ENCODE data around the gene F2R.

Gene F2R

DNA sequence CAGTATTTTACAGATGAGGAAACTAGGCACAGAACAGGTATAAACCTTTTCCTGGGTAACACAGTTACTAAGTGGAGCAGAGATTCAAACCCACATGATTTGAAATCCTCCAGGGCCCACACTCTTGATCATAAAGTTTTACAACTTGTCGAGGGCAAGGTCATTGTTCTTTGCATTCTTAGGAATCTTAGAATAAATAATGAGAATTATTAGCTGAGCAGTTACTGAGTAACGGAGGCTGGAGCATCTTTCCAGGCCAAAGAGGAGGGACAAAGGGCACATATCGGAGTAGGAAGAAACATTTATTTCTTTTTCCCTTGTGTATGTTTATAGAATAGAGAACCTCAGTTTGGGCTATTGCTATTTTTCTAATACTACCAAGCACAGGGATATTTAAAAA lies 27.1 kb upstream of the F2R start:
- H3K36me3 ChIP-seq (replicated peaks): no peaks in the 10 kb centered on the region
- no peak for DNase-seq
- H3K27ac ChIP-seq: peak overlapping the region; percentile 80

DNA sequence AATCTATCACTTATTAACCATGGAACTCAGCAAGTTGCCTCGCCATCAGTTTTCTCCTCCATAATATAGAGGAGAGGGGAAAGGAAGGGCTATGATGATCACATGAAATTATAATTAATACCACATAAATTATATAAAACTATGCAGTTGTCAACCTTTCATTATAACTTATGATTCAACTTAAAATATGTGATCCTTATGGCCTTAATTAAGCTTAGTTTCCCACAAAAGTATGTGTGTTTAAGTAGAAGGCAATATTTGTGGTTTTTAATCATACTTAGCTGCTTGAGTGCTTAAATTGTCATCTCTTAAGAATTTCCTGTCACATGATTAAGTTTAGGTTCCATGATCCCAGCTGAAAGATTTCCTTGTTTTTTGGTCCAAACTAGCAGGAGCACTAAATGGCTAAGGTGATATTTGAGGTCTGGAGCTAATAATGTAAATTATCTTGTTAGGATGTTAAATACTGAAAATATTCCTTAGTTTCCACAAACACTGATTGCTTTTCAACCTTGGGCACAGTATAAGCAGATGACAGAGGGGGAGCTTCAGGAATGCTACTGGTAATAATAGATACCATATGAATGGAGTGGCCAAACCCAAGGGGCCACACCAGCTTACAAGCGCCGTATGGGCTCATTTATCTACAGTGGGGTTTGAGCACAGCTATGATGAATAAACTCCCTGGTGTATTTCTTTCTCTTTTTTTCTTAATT lies 26.4 kb upstream of the F2R start:
- no peaks in the 10 kb centered on the region for H3K27me3 ChIP-seq (replicated peaks)
- DNase-seq: peak; percentile 48
- no peak overlapping the region for H3K4me3 ChIP-seq (ENCODE audit: low read depth, low read length)
- TF ChIP-seq, protein P1, sequence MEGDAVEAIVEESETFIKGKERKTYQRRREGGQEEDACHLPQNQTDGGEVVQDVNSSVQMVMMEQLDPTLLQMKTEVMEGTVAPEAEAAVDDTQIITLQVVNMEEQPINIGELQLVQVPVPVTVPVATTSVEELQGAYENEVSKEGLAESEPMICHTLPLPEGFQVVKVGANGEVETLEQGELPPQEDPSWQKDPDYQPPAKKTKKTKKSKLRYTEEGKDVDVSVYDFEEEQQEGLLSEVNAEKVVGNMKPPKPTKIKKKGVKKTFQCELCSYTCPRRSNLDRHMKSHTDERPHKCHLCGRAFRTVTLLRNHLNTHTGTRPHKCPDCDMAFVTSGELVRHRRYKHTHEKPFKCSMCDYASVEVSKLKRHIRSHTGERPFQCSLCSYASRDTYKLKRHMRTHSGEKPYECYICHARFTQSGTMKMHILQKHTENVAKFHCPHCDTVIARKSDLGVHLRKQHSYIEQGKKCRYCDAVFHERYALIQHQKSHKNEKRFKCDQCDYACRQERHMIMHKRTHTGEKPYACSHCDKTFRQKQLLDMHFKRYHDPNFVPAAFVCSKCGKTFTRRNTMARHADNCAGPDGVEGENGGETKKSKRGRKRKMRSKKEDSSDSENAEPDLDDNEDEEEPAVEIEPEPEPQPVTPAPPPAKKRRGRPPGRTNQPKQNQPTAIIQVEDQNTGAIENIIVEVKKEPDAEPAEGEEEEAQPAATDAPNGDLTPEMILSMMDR (IDR thresholded peaks at IDR 0.05; ENCODE audit: low read depth, low read length, missing control alignments): no peak
- in situ Hi-C loops (cut with HindIII; ENCODE audit: low pct_ligation_motif_present, low sequenced_read_pairs): no loop called here
- no peaks in the 10 kb centered on the region for H3K36me3 ChIP-seq (replicated peaks)
- peak overlapping the region; percentile 80 for H3K27ac ChIP-seq

More for the DNA sequence above, 27.1 kb upstream of the F2R start:
- in situ Hi-C loops (cut with HindIII; ENCODE audit: low pct_ligation_motif_present, low sequenced_read_pairs): no loop called here
- no peaks in the 10 kb centered on the region for H3K27me3 ChIP-seq (replicated peaks)
- no peak overlapping the region for H3K4me3 ChIP-seq (ENCODE audit: low read depth, low read length)
- TF ChIP-seq, protein P1 (IDR thresholded peaks at IDR 0.05; ENCODE audit: low read depth, low read length, missing control alignments): no peak

DNA sequence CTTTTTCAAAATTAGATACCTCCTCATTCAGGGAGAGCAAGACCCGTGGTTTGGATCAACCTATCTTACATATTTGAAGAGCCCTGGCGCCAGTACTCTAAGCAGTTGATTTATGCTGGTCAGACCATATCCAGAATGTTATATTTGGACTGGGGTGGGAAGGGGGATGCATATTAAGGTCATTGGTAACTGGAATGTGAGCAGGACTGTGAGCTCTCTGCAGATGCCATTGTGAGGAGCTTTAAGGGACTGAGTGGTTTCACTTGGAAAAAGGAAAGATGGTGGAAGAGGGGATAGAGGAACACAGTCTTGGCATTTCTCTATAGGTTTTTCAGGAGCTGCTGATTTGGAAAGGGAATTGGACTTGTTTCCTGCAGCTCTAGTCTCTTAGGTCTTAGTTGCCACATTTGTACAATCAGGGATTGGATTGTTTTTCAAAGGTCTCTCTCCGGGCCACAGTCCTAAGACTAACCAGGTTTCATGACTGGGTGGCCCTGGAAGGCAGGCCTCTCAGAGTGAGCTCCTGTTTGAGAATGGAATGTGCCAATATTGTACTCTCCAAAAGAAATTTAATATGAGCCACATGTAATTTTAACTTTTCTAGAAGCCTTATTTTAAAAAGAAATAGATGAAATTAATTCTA lies 25.8 kb upstream of the F2R start:
- peak overlapping the region; percentile 80 for H3K27ac ChIP-seq
- DNase-seq: no peak
- TF ChIP-seq, protein P1 (IDR thresholded peaks at IDR 0.05; ENCODE audit: low read depth, low read length, missing control alignments): no peak
- in situ Hi-C loops (cut with HindIII; ENCODE audit: low pct_ligation_motif_present, low sequenced_read_pairs): no loop called here
- no peaks in the 10 kb centered on the region for H3K27me3 ChIP-seq (replicated peaks)
- H3K36me3 ChIP-seq (replicated peaks): no peaks in the 10 kb centered on the region
- H3K4me3 ChIP-seq (ENCODE audit: low read depth, low read length): no peak overlapping the region

DNA sequence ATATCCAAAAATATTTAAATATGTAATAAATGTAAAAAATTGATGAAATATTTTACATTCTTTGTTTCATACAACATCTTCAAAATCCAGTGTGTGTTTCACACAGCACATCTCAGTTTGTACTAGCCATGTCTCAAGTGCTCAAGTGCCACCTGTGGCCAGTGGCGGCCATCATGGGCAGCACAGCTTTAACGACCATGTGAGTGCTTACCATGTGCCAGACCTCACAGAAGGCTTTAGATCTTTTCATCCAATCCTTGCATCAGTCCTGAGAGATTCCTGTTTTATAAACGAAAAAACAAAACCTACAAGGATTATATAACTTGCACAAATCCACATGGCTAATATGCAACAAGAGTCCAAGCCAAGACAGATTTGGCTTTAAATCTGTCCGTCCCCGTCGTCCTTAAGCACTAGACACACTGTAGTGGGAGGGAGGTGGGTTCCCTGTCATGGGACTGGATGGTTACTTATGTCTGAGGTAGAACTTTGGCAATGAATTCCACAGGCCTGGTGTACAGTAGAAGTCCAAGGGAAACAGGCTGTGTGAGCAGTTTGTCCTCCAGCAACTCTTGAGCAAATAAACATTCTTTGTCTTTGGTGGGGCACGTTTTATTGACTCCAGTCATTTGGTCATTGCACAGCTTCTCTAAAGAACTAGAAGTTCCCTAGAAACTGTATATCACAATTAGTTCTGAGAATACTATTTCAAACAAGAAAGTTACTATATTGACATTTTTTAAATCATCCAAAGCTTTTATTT lies 25.0 kb upstream of the F2R start:
- in situ Hi-C loops (cut with HindIII; ENCODE audit: low pct_ligation_motif_present, low sequenced_read_pairs): no loop called here
- no peak overlapping the region for H3K4me3 ChIP-seq (ENCODE audit: low read depth, low read length)
- DNase-seq: no peak
- no peaks in the 10 kb centered on the region for H3K36me3 ChIP-seq (replicated peaks)
- TF ChIP-seq, protein P1 (IDR thresholded peaks at IDR 0.05; ENCODE audit: low read depth, low read length, missing control alignments): no peak
- peak overlapping the region; percentile 80 for H3K27ac ChIP-seq
- H3K27me3 ChIP-seq (replicated peaks): no peaks in the 10 kb centered on the region

DNA sequence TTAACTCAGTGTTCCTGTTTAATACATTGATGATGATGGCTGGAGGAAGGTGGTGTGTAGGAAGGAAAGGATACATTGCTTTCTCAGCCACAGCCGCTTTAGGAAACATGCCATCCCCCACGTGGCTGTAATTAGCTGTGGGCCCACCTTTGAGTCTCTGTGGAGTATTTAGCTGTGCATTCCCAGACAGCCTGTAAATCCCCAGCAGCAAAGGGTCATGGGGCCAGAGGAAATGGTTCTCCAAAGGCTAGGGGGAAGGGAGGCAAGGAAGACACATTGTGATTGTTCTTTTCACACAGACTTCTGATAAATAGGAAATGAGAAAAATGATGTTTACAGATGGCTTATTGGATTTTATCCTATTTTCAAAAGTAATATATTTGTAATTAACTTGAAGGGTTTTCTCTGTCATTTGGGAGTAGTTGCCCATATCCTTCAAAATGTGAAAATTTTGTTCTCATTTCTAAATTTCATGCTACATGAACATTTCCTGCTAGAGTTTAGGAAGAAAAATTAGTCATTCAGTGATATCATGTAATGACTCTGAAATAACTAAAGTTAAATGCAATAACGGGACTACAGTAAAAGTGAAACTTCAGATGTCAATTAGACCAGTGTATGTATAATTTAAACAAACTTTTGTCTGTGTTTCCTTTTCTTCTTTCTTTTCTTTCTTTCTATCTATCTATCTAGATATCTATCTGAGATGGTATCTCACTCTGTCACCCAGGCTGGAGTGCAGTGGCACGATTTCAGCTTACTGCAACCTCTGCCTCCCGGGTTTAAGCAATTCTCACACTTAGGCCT lies 24.3 kb upstream of the F2R start:
- DNase-seq: peak; percentile 64
- TF ChIP-seq, protein P1 (IDR thresholded peaks at IDR 0.05; ENCODE audit: low read depth, low read length, missing control alignments): no peak
- Histone ChIP-seq H3K4me3 (ENCODE audit: low read depth, low read length) (no peak overlapping the region), H3K27me3 (replicated peaks) (no peaks in the 10 kb centered on the region), H3K36me3 (replicated peaks) (no peaks in the 10 kb centered on the region), H3K27ac (peak overlapping the region; percentile 80)
- in situ Hi-C loops (cut with HindIII; ENCODE audit: low pct_ligation_motif_present, low sequenced_read_pairs): no loop called here
